ENCODE results near the gene ZNF8. TPM values are rescaled to one million over a fixed set of nuclear protein-coding genes. Genes with fewer than 3 reads are reported as not detected.

The ZNF8 gene
- total RNA-seq, 1 experiment from 2014 or later = 8.4 TPM

DNA sequence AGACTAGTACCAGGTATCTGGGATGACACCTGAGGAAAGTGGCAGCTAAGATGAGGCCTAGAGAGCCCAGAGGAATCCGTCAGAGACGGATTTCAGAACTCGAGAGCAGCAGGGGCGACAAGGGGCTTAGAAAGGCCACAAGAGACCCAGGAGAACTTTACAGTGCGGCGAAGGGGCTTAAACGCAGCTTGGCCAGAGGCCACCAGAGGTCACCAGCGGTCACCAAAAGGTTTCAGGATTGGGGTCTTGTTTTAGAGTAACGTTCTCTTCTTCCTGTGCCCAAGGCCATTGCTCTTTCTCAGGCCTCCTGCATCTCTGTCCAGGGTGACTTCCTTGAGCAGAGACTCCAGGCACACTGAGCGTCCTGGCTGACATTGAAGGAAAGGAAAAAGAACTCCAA lies 50.2 kb downstream of the ZNF8 start:
- peak; percentile 52 to 63 for DNase-seq
- no TSS peak for BruUV-seq (replicated peaks)
- Mint-ChIP-seq H3K9me3 (ENCODE audit: unreplicated experiment) (no peaks in the 10 kb centered on the region), H3K36me3 (ENCODE audit: insufficient read depth, unreplicated experiment) (no peaks in the 10 kb centered on the region), H3K4me3 (ENCODE audit: unreplicated experiment) (no peak overlapping the region), H3K27ac (ENCODE audit: unreplicated experiment) (no peak overlapping the region), H3K4me1 (ENCODE audit: low read depth, unreplicated experiment) (peaks cover 5% of the 10 kb centered on the region), H3K27me3 (ENCODE audit: insufficient read depth, unreplicated experiment) (no peaks in the 10 kb centered on the region)
- CTCF ChIA-PET = no interaction called here
- H3K27me3 ChIP-seq (replicated peaks; ENCODE audit: control insufficient read depth, insufficient read depth, low read length) = no peaks in the 10 kb centered on the region
- no peak overlapping the region for H3K4me3 ChIP-seq (ENCODE audit: low read depth, low read length)
- POLR2A ChIA-PET = no interaction called here
- intact Hi-C loops (cut with micrococcal nuclease; ENCODE audit: unreplicated experiment) = loop anchor here (2.0 kb wide), 1 partner anchor 190 kb away; the partner anchor contains the start of gene ZBTB45
- H3K36me3 ChIP-seq (ENCODE audit: control insufficient read depth, insufficient read depth, low read length) = no peaks in the 10 kb centered on the region
- no peaks in the 10 kb centered on the region for H3K9me3 ChIP-seq
- TF ChIP-seq, protein P1, sequence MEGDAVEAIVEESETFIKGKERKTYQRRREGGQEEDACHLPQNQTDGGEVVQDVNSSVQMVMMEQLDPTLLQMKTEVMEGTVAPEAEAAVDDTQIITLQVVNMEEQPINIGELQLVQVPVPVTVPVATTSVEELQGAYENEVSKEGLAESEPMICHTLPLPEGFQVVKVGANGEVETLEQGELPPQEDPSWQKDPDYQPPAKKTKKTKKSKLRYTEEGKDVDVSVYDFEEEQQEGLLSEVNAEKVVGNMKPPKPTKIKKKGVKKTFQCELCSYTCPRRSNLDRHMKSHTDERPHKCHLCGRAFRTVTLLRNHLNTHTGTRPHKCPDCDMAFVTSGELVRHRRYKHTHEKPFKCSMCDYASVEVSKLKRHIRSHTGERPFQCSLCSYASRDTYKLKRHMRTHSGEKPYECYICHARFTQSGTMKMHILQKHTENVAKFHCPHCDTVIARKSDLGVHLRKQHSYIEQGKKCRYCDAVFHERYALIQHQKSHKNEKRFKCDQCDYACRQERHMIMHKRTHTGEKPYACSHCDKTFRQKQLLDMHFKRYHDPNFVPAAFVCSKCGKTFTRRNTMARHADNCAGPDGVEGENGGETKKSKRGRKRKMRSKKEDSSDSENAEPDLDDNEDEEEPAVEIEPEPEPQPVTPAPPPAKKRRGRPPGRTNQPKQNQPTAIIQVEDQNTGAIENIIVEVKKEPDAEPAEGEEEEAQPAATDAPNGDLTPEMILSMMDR (IDR thresholded peaks at IDR 0.05; ENCODE audit: insufficient read depth in 1 of 2, low read depth in 1 of 2, low read length in 1 of 2, severe bottlenecking in 1 of 2, unreplicated experiment in 1 of 2) = peak; percentile 65 to 77
- peaks cover 4% of the 10 kb centered on the region; the same call in 1 of the 2 replicates for H3K4me1 ChIP-seq

GRCh38 chr19:58330458-58330857 lies 51.7 kb downstream of the ZNF8 start:
- Histone ChIP-seq H3K36me3 (ENCODE audit: control insufficient read depth, insufficient read depth, low read length) (no peaks in the 10 kb centered on the region), H3K27me3 (replicated peaks; ENCODE audit: control insufficient read depth, insufficient read depth, low read length) (no peaks in the 10 kb centered on the region), H3K4me1 (peaks cover 4% of the 10 kb centered on the region; the same call in 1 of the 2 replicates), H3K9me3 (no peaks in the 10 kb centered on the region), H3K4me3 (ENCODE audit: low read depth, low read length) (no peak overlapping the region)
- peaks cover 5% of the 10 kb centered on the region for H3K4me1 Mint-ChIP-seq (ENCODE audit: low read depth, unreplicated experiment)
- ChIA-PET CTCF (no interaction called here), POLR2A (interaction anchor here (0.5 kb wide), 1 partner anchor 21 kb away, joined by 4 read pairs; no protein-coding TSS in a partner anchor)
- no peak overlapping the region for H3K4me3 Mint-ChIP-seq (ENCODE audit: unreplicated experiment)
- TF ChIP-seq, protein P1 (IDR thresholded peaks at IDR 0.05; ENCODE audit: insufficient read depth in 1 of 2, low read depth in 1 of 2, low read length in 1 of 2, severe bottlenecking in 1 of 2, unreplicated experiment in 1 of 2) = no peak
- H3K27ac Mint-ChIP-seq (ENCODE audit: unreplicated experiment) = no peak overlapping the region
- no TSS peak for BruUV-seq (replicated peaks)
- no peaks in the 10 kb centered on the region for H3K36me3 Mint-ChIP-seq (ENCODE audit: insufficient read depth, unreplicated experiment)
- intact Hi-C loops (cut with micrococcal nuclease; ENCODE audit: unreplicated experiment) = no loop called here
- no peaks in the 10 kb centered on the region for H3K9me3 Mint-ChIP-seq (ENCODE audit: unreplicated experiment)
- no peaks in the 10 kb centered on the region for H3K27me3 Mint-ChIP-seq (ENCODE audit: insufficient read depth, unreplicated experiment)
- no peak for DNase-seq

DNA sequence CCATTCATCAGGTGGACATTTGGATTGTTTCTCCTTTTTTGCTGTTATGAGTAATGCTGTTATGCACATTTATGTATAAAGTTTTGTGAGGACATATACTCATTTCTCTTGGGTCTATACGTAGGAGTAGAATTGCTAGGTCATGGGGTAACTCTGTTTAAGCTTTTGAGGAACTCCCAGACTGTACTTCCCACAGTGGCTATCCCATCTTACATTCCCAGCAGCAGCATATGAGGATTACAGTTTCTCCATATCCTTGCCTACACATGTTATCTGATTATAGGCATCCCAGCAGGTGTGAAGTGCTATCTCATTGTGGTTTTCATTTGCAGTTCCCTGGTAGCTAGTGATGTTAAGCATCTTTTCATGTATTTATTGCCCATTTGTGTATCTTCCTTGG lies 53.9 kb downstream of the ZNF8 start:
- peaks cover 5% of the 10 kb centered on the region for H3K4me1 Mint-ChIP-seq (ENCODE audit: low read depth, unreplicated experiment)
- H3K4me1 ChIP-seq = no peaks in the 10 kb centered on the region
- ChIA-PET CTCF (no interaction called here), POLR2A (no interaction called here)
- no peaks in the 10 kb centered on the region for H3K9me3 ChIP-seq
- no peaks in the 10 kb centered on the region for H3K27me3 Mint-ChIP-seq (ENCODE audit: insufficient read depth, unreplicated experiment)
- BruUV-seq (replicated peaks) = no TSS peak
- no peak overlapping the region for H3K27ac Mint-ChIP-seq (ENCODE audit: unreplicated experiment)
- no peak for DNase-seq
- H3K27me3 ChIP-seq (replicated peaks; ENCODE audit: control insufficient read depth, insufficient read depth, low read length) = no peaks in the 10 kb centered on the region
- TF ChIP-seq, protein P1 (IDR thresholded peaks at IDR 0.05; ENCODE audit: insufficient read depth in 1 of 2, low read depth in 1 of 2, low read length in 1 of 2, severe bottlenecking in 1 of 2, unreplicated experiment in 1 of 2) = no peak
- no peaks in the 10 kb centered on the region for H3K9me3 Mint-ChIP-seq (ENCODE audit: unreplicated experiment)
- no peak overlapping the region for H3K4me3 Mint-ChIP-seq (ENCODE audit: unreplicated experiment)
- no peaks in the 10 kb centered on the region; the same call in 1 of the 2 replicates for H3K36me3 ChIP-seq (ENCODE audit: control insufficient read depth, insufficient read depth, low read length)
- no peak overlapping the region for H3K4me3 ChIP-seq (ENCODE audit: low read depth, low read length)
- intact Hi-C loops (cut with micrococcal nuclease; ENCODE audit: unreplicated experiment) = no loop called here
- H3K36me3 Mint-ChIP-seq (ENCODE audit: insufficient read depth, unreplicated experiment) = no peaks in the 10 kb centered on the region
